NCI-H2107 treated with DMSO at 0.1 percent for 48 hours (cell line): ENCODE data around the gene SPATA2.
"Not testable (repeated sequence)": the region's sequence is repeated elsewhere in the genome, so short reads cannot be mapped to it uniquely, and the experiment has no call there.

Source experiments
- DNase-seq: peaks from one replicate; lab custom pipeline; 2025; ENCODE audit not compliant: unreplicated experiment; lab: John Stamatoyannopoulos, UW

Gene SPATA2

GRCh38 chr20:49915380-49916145 is at the start of gene SPATA2:
TSS of gene SPATA2 (minus strand) at chr20:49915529. CDS start at chr20:49908490, 7,039 bp downstream.
- DNase-seq: peak; percentile 66

GRCh38 chr20:49961413-49961812 is 46.1 kb upstream of the SPATA2 start:
- DNase-seq: no peak

- DNase-seq: not testable (repeated sequence)
Measured at GRCh38 chr20:49957089-49957938, 42.0 kb upstream of the SPATA2 start.

GRCh38 chr20:49956689-49957088 is 41.4 kb upstream of the SPATA2 start:
- DNase-seq: no peak

GRCh38 chr20:49955830-49956396 is 40.6 kb upstream of the SPATA2 start:
- DNase-seq: not testable (repeated sequence)

- DNase-seq: no peak
Measured at GRCh38 chr20:49955167-49955566, 39.8 kb upstream of the SPATA2 start.

GRCh38 chr20:49951151-49951550 is 35.8 kb upstream of the SPATA2 start:
- no peak for DNase-seq

GRCh38 chr20:49948809-49949507 is 33.6 kb upstream of the SPATA2 start:
- DNase-seq: no peak

- no peak for DNase-seq
Measured at GRCh38 chr20:49948178-49948577, 32.8 kb upstream of the SPATA2 start.

- DNase-seq: no peak
Measured at GRCh38 chr20:49945701-49946477, 30.6 kb upstream of the SPATA2 start.

GRCh38 chr20:49945306-49945700 is 30.0 kb upstream of the SPATA2 start:
- DNase-seq: no peak

GRCh38 chr20:49942942-49943341 is 27.6 kb upstream of the SPATA2 start:
- DNase-seq: no peak

- DNase-seq: no peak
Measured at GRCh38 chr20:49942303-49942702, 27.0 kb upstream of the SPATA2 start.

GRCh38 chr20:49941456-49941855 is 26.1 kb upstream of the SPATA2 start:
- DNase-seq: no peak

- DNase-seq: no peak
Measured at GRCh38 chr20:49938173-49939163, 23.1 kb upstream of the SPATA2 start.

- no peak for DNase-seq
Measured at GRCh38 chr20:49937027-49937929, 21.9 kb upstream of the SPATA2 start.

GRCh38 chr20:49936153-49937026 is 21.1 kb upstream of the SPATA2 start, which contains the start of gene RNF114:
TSS of gene RNF114 (plus strand) at chr20:49936397. CDS start at chr20:49936413, 16 bp downstream.
- DNase-seq: peak; percentile 81
